Adrenal gland (tissue), 5 donors: ENCODE results near the gene RIC8B.

Source experiments
- POLR2A ChIP-seq, 2 donors: fragments of 450-650 bp; IDR thresholded peaks; one replicate each; pipeline ENCODE4 v1.6.1; 2017; ENCODE audit warnings: antibody characterized with exemption in 2 of 2, mild to moderate bottlenecking in 2 of 2, moderate library complexity in 1 of 2
- TF ChIP-seq, protein P1 (sequence below), 6 experiments: fragments of 450-650 bp in 4 of 6; fragments of 200-600 bp in 2 of 6; sonication (generic) in 1 of 6; IDR thresholded peaks; 1 replicate in 5 of 6; 2 replicates in 1 of 6; pipeline versions ENCODE4 v1.5.1 to v1.8.0; 2016 to 2021; ENCODE audit warnings: antibody characterized with exemption in 6 of 6, mild to moderate bottlenecking in 2 of 6, moderate library complexity in 1 of 6
- donor health status: DM: no; HTN: no; CAD: no.

DNA sequence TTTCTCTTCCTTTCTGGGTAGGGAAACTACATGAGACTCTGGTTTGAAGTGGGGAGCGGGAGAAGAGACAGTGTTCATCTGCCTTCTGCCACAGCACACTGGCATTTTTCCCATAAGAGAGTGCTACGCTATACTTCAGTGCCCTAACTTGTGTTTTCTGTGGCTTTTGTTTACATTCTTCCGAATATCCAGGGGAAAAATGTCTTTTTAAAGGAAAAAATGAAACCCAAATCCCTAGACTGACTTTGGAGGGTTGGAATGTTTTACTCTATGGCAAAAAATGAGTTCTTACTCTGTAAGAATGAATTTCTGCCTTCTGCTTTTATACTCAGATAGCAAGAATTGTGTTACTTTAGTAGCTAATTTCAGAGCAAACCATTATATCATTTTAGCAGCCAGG lies 93.2 kb downstream of the RIC8B start:
- no peak for TF ChIP-seq POLR2A (IDR thresholded peaks at IDR 0.05)
- TF ChIP-seq, protein P1, sequence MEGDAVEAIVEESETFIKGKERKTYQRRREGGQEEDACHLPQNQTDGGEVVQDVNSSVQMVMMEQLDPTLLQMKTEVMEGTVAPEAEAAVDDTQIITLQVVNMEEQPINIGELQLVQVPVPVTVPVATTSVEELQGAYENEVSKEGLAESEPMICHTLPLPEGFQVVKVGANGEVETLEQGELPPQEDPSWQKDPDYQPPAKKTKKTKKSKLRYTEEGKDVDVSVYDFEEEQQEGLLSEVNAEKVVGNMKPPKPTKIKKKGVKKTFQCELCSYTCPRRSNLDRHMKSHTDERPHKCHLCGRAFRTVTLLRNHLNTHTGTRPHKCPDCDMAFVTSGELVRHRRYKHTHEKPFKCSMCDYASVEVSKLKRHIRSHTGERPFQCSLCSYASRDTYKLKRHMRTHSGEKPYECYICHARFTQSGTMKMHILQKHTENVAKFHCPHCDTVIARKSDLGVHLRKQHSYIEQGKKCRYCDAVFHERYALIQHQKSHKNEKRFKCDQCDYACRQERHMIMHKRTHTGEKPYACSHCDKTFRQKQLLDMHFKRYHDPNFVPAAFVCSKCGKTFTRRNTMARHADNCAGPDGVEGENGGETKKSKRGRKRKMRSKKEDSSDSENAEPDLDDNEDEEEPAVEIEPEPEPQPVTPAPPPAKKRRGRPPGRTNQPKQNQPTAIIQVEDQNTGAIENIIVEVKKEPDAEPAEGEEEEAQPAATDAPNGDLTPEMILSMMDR (IDR thresholded peaks at IDR 0.05): no peak
